Skin epidermis (tissue), 12 donors: ENCODE data around the gene FAXDC2.

Source experiments
- H3K27ac ChIP-seq, 21 experiments: fragments of 200-600 bp; sonication (generic) in 11 of 21; one replicate each; pipeline ENCODE4 v1.5.0; 2020; ENCODE audit warnings: mild to moderate bottlenecking in 3 of 21, inconsistent platforms in 2 of 21, moderate library complexity in 2 of 21
- H3K4me3 ChIP-seq, 7 experiments: fragments of 200-600 bp; sonication (generic) in 2 of 7; one replicate each; pipeline ENCODE4 v1.5.0; 2020; ENCODE audit warnings: inconsistent platforms in 2 of 7, mild to moderate bottlenecking in 2 of 7, moderate library complexity in 1 of 7

The FAXDC2 gene

GRCh38 chr5:154863291-154864080 lies 13.1 kb upstream of the FAXDC2 start:
- Histone ChIP-seq H3K4me3 (no peak overlapping the region), H3K27ac (no peak overlapping the region)

- Histone ChIP-seq H3K4me3 (no peak overlapping the region), H3K27ac (peak overlapping the region in 1 of 21 experiments; percentile 4)
Measured at GRCh38 chr5:154862766-154863165, 12.4 kb upstream of the FAXDC2 start.

GRCh38 chr5:154861946-154862345 lies 11.5 kb upstream of the FAXDC2 start:
- H3K4me3 ChIP-seq = no peak overlapping the region
- peak overlapping the region in 1 of 21 experiments; percentile 4 for H3K27ac ChIP-seq

GRCh38 chr5:154860765-154861164 lies 10.4 kb upstream of the FAXDC2 start:
- Histone ChIP-seq H3K27ac (peak overlapping the region in 14 of 21 experiments; percentile 6 to 99 (median 97)), H3K4me3 (peak overlapping the region in 6 of 7 experiments; percentile 11 to 87 (median 73))

GRCh38 chr5:154860123-154860522 lies 9.7 kb upstream of the FAXDC2 start:
- Histone ChIP-seq H3K27ac (peak overlapping the region in 17 of 21 experiments; percentile 91 to 99 (median 98)), H3K4me3 (peak overlapping the region; percentile 68 to 91 (median 75))

GRCh38 chr5:154858972-154859871 lies 8.8 kb upstream of the FAXDC2 start:
- peak overlapping the region; percentile 89 to 99 (median 97) for H3K27ac ChIP-seq
- peak overlapping the region; percentile 68 to 91 (median 75) for H3K4me3 ChIP-seq

GRCh38 chr5:154858297-154858971 lies 8.0 kb upstream of the FAXDC2 start, which contains the start of gene CNOT8:
TSS of gene CNOT8 (plus strand) at chr5:154858627. CDS start at chr5:154863279, 4,652 bp downstream.
- Histone ChIP-seq H3K4me3 (peak within 1 kb of the TSS; percentile 68 to 91 (median 75)), H3K27ac (peak within 1 kb of the TSS; percentile 89 to 99 (median 97))

GRCh38 chr5:154857530-154858296 lies 7.3 kb upstream of the FAXDC2 start:
- Histone ChIP-seq H3K4me3 (peak overlapping the region; percentile 68 to 91 (median 75)), H3K27ac (peak overlapping the region; percentile 89 to 99 (median 97))

GRCh38 chr5:154851351-154851750 lies 948 bp upstream of the FAXDC2 start:
- no peak overlapping the region for H3K4me3 ChIP-seq
- peak overlapping the region in 8 of 21 experiments; percentile 5 to 85 (median 70) for H3K27ac ChIP-seq

- H3K27ac ChIP-seq = peak overlapping the region in 19 of 21 experiments; percentile 49 to 85 (median 68)
- H3K4me3 ChIP-seq = peak overlapping the region; percentile 22 to 51 (median 30)
Measured at GRCh38 chr5:154849791-154850201, 607 bp downstream of the FAXDC2 start.

- H3K4me3 ChIP-seq = peak overlapping the region in 4 of 7 experiments; percentile 29 to 51 (median 37)
- H3K27ac ChIP-seq = peak overlapping the region in 9 of 21 experiments; percentile 40 to 85 (median 68)
Measured at GRCh38 chr5:154849264-154849785, 1.1 kb downstream of the FAXDC2 start.

- no peak overlapping the region for H3K27ac ChIP-seq
- H3K4me3 ChIP-seq = no peak overlapping the region
Measured at GRCh38 chr5:154844809-154845208, 5.6 kb downstream of the FAXDC2 start.

GRCh38 chr5:154842689-154843530 lies 7.5 kb downstream of the FAXDC2 start:
- Histone ChIP-seq H3K27ac (no peak overlapping the region), H3K4me3 (no peak overlapping the region)

GRCh38 chr5:154841273-154841661 lies 9.1 kb downstream of the FAXDC2 start:
- Histone ChIP-seq H3K4me3 (no peak overlapping the region), H3K27ac (peak overlapping the region in 3 of 21 experiments; percentile 24 to 28 (median 27))

GRCh38 chr5:154840435-154841272 lies 9.7 kb downstream of the FAXDC2 start:
- H3K27ac ChIP-seq = peak overlapping the region in 3 of 21 experiments; percentile 24 to 28 (median 27)
- no peak overlapping the region for H3K4me3 ChIP-seq

- Histone ChIP-seq H3K27ac (no peak overlapping the region), H3K4me3 (no peak overlapping the region)
Measured at GRCh38 chr5:154837009-154837901, 13.1 kb downstream of the FAXDC2 start.
